Testis (tissue), 2 donors: Measurements from ENCODE around the gene KRT222.

Source experiments
- POLR2A ChIP-seq: fragments of 450-650 bp; IDR thresholded peaks from one replicate; pipeline ENCODE4 v1.6.1; 2017; ENCODE audit warnings: antibody characterized with exemption, mild to moderate bottlenecking, moderate library complexity
- TF ChIP-seq, protein P1 (sequence below), 3 experiments: fragments of 450-650 bp in 2 of 3; fragments of 200-600 bp in 1 of 3; sonication (generic) in 1 of 3; IDR thresholded peaks; one replicate each; pipeline ENCODE4 v1.5.1; 2016 to 2019; ENCODE audit warnings: antibody characterized with exemption in 3 of 3, mild to moderate bottlenecking in 2 of 3, moderate library complexity in 1 of 3

DNA sequence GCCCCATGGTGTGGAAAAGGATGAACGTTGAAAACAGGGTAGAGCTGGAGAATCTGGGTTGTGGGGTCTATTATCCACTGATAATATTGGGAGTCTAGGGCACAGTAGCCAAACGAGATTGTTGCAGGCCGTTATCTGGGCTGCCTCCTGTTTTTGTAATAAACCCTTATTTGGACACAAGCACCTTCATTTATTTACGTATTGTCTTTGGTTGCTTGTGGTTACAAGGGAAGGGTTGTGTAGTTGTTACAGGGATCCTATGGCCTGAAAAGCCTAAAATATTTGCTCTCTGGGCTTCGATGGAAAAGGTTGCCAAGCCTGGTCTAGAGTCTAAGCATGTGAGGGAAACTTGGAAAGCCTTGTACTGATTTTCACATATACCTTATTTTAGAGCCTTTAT is 13.0 kb downstream of the KRT222 start:
- TF ChIP-seq, protein P1, sequence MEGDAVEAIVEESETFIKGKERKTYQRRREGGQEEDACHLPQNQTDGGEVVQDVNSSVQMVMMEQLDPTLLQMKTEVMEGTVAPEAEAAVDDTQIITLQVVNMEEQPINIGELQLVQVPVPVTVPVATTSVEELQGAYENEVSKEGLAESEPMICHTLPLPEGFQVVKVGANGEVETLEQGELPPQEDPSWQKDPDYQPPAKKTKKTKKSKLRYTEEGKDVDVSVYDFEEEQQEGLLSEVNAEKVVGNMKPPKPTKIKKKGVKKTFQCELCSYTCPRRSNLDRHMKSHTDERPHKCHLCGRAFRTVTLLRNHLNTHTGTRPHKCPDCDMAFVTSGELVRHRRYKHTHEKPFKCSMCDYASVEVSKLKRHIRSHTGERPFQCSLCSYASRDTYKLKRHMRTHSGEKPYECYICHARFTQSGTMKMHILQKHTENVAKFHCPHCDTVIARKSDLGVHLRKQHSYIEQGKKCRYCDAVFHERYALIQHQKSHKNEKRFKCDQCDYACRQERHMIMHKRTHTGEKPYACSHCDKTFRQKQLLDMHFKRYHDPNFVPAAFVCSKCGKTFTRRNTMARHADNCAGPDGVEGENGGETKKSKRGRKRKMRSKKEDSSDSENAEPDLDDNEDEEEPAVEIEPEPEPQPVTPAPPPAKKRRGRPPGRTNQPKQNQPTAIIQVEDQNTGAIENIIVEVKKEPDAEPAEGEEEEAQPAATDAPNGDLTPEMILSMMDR (IDR thresholded peaks at IDR 0.05), result no peak
- no peak for TF ChIP-seq POLR2A
